HEK293 (cell line): Measurements from ENCODE around the gene MTOR.

Experiments
- CTCF ChIP-seq: fragments of 450-650 bp; formaldehyde crosslinking; IDR thresholded peaks from 2 replicates; pipeline ENCODE4 v1.5.1; 2016; ENCODE audit warnings: missing biosample characterization, missing genetic modification characterization
- SETDB1 ChIP-seq: IDR thresholded peaks from one replicate; pipeline ENCODE4 v1.6.1; 2017; ENCODE audit warnings: mild to moderate bottlenecking, low read length, moderate library complexity, mixed read lengths; ENCODE audit not compliant: insufficient read length
- TCF7L2 ChIP-seq: IDR thresholded peaks from 2 replicates; pipeline ENCODE4 v1.6.1; 2011; ENCODE audit warnings: low read depth, mild to moderate bottlenecking, inconsistent platforms, low read length, moderate library complexity, borderline replicate concordance
- YY2 ChIP-seq: fragments of 450-650 bp; formaldehyde crosslinking; IDR thresholded peaks from 2 replicates; pipeline ENCODE4 v1.5.1; 2016; ENCODE audit warnings: missing biosample characterization, missing genetic modification characterization
- ZBTB10 ChIP-seq: fragments of 450-650 bp; formaldehyde crosslinking; IDR thresholded peaks from 2 replicates; pipeline ENCODE4 v1.5.1; 2016; ENCODE audit warnings: missing biosample characterization, missing genetic modification characterization
- ZNF488 ChIP-seq: fragments of 450-650 bp; formaldehyde crosslinking; IDR thresholded peaks from 2 replicates; pipeline ENCODE4 v1.5.1; 2016; ENCODE audit warnings: missing biosample characterization, missing genetic modification characterization
- ZNF621 ChIP-seq: fragments of 450-650 bp; formaldehyde crosslinking; IDR thresholded peaks from 2 replicates; pipeline ENCODE4 v1.5.1; 2017; ENCODE audit warnings: missing biosample characterization, missing genetic modification characterization
- ZNF639 ChIP-seq: fragments of 450-650 bp; formaldehyde crosslinking; IDR thresholded peaks from 2 replicates; pipeline ENCODE4 v1.5.1; 2016; ENCODE audit warnings: missing biosample characterization, missing genetic modification characterization

- no peak for TF ChIP-seq CTCF
- TF ChIP-seq ZNF639 (tag by site-specific recombination): no peak
- no peak for TF ChIP-seq YY2 (tag by site-specific recombination)
- TF ChIP-seq TCF7L2: no peak
- TF ChIP-seq ZNF488 (tag by site-specific recombination): no peak
- no peak for TF ChIP-seq SETDB1
- TF ChIP-seq ZNF621: no peak
- TF ChIP-seq ZBTB10 (tag by site-specific recombination): no peak
Observed at GRCh38 chr1:11131816-11132215, 130.5 kb downstream of the MTOR start.
